ENCODE measurements around the gene TBX1.

GRCh38 chr22:19798891-19799293 is 38.3 kb downstream of the TBX1 start:
- no peak for TF ChIP-seq EZH2 (IDR thresholded peaks at IDR 0.05; ENCODE audit: insufficient read depth, low read length)
- no peak for TF ChIP-seq CTCF (IDR thresholded peaks at IDR 0.05; ENCODE audit: insufficient read depth, low read depth, low read length)

Measured in astrocyte (in vitro differentiated cells and primary cell).